ENCODE measurements around the gene HIGD1C.

GRCh38 chr12:50934371-50934851 lies 17.9 kb upstream of the HIGD1C start:
- TF ChIP-seq EGR1 (IDR thresholded peaks at IDR 0.05; ENCODE audit: low read depth in 2 of 2) (no peak), TAF1 (conservative IDR thresholded peaks at IDR 0.05) (no peak), CTCF (IDR thresholded peaks at IDR 0.05; ENCODE audit: low read depth, low read length, missing input control) (no peak), ZBTB33 (IDR thresholded peaks at IDR 0.05) (no peak), RAD21 (IDR thresholded peaks at IDR 0.05) (no peak), ATF3 (IDR thresholded peaks at IDR 0.05) (no peak), JUND (IDR thresholded peaks at IDR 0.05) (no peak), YY1 (IDR thresholded peaks at IDR 0.05) (no peak), SP1 (IDR thresholded peaks at IDR 0.05) (no peak), FOXA2 (IDR thresholded peaks at IDR 0.05) (no peak), REST (IDR thresholded peaks at IDR 0.05) (no peak)
